HG03565 (cell line): ENCODE data around the gene NCOR1.

Experiments
- ATAC-seq: cut with Tn5 transposase; IDR thresholded peaks from one replicate; pipeline ENCODE4 v1.9.1; 2021; ENCODE audit warnings: mild to moderate bottlenecking, moderate library complexity; ENCODE audit not compliant: unreplicated experiment

The NCOR1 gene

DNA sequence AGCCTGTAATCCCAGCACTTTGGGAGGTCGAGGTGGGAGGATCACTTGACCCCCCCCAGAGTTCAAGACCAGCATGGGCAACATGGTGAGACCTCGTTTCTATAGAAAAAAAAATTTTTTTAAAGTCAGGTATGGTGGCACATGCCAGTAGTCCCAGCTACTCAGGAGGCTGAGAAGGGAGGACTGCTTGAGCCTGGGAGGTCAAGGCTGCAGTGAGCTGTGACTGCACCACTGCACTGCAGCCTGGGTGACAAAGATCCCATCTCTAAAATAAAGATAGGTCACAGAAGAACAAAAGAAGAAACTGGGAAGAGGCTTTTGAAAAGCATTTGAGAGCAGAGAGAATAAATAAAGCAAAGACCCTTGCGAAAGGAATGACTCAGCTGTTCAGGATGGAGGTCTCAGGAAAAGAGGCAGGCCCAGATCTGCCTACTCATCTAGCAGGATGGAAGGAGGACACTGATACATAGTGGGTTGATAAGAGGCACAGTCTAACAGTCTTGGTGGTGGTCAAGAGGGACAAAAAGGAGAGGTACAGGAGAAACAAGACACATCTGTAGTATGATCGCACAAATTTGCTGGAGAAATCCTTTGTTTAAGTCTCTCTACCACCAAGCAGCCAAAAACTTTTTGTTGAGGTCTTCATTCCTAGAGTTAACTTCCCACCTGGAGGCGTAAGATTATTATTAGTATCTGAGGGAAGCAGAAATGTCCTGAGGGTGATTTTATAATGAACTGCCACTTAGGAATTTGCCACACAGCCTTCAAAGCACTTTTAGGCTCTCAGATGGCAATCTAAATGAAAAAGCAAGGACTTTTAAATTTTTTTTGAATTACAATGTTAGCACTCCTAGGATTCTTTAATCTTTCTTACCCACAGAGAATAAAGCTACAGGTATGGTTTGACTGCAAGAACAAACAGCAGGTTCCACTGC lies 233.4 kb downstream of the NCOR1 start:
- ATAC-seq, result no peak

DNA sequence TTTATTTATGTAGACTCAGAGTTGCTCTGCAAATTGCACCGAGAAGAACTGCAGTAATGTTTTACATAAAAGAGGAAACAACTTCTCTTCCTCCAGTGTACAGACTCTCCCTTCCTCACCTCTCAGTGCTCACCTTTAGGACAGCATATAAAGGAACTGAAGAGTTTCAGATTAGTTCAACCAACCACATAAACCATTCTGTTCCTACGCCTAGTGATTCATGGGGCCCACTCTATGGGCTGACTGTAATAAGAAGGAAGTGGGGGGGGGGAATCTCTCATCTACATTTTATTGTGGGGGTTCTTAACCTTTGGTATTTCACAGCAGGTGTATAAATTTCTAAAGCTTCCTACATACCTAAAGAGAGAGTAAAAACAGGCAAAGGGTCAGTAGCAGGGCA lies 234.1 kb downstream of the NCOR1 start:
- ATAC-seq, result peak; percentile 93
